GM19468 (cell line): ENCODE data around the gene FBXL14.

Experiments used
- ATAC-seq: cut with Tn5 transposase; IDR thresholded peaks from one replicate; pipeline ENCODE4 v1.9.1; 2021; ENCODE audit warnings: mild to moderate bottlenecking, moderate library complexity, moderate number of reproducible peaks; ENCODE audit not compliant: unreplicated experiment; ENCODE audit errors: extremely low read depth

The FBXL14 gene

DNA sequence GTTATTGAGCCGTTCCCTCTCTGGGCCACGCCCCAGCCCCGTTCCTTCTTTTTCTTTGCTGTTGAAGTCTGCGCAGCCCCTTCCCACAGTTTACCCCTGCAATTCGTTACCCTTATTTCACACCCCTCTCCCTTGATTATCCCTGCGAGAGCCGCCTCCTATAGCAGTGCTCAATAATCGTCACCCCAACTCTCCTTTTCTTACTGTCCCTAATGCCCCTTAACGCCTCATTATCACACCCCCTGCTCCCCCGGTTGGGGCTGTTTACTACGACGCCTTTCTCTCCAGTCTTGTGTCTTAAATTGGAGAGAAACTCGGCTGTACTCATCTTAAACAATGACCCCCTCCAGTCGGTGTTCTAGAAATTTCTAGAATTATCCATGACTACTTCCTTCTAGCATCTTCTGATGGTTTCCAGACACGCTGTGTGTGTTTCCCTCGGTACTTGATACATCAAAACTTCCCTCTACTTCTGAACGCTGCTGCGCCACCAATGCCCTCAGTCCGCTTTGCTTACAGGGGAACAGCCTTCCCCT, 713 bp upstream of the FBXL14 start:
- ATAC-seq = no peak

DNA sequence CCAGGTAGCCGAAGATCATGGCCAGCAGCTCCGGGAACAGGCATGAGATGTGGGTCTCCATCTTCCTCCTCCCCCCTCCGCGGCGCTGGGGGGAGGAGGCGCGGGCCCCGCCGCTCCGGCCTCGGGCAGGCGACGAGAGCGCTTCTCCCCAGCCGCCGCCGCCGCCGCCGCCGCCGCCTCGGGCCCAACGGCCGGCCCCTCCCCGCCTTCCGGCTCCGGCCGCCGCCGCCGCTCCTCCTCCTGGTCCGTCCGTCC, 448 bp downstream of the FBXL14 start:
- peak; percentile 42 for ATAC-seq

GRCh38 chr12:1593174-1594005, 991 bp downstream of the FBXL14 start:
- ATAC-seq = no peak

DNA sequence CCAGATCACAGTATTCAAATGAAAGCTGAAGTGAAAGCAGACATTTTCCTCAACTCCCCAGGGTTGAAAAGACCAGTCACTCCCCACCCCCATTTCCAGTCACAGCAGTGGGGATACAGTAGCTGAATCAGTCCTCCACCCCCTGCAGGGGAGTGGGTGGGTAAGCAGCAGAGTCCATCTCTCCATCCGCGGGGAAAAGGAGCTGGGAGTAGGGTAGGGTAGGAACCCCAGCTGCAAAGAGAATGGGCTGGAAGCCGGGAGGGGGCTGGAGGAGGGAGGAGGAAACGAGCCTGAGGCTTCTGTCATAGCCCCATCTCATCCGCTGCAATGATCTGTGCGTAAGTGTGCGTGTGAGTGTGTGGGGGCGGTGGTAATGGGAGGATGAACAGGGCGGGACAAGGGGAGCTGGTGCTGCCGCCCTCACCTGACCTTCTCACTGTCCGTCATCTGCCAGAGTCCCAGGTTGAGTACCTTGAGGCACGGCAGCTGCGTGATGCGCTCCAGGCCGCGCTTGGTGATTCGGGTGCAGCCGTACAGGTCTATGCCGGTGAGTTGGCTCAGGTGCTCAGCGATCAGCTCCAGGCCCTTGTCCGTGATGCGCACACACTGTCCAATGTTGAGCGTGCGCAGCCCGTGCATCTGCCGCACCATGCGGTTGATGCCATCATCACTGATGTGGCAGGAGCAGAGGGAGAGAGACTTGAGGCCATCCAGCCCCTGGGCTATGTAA, 1.8 kb downstream of the FBXL14 start:
- ATAC-seq = no peak

GRCh38 chr12:1591543-1591942, 2.8 kb downstream of the FBXL14 start:
- ATAC-seq = no peak

GRCh38 chr12:1591034-1591433, 3.3 kb downstream of the FBXL14 start:
- no peak for ATAC-seq

GRCh38 chr12:1590221-1590979, 4.0 kb downstream of the FBXL14 start:
- no peak for ATAC-seq

- no peak for ATAC-seq
Observed at GRCh38 chr12:1588575-1588947, 5.8 kb downstream of the FBXL14 start.

DNA sequence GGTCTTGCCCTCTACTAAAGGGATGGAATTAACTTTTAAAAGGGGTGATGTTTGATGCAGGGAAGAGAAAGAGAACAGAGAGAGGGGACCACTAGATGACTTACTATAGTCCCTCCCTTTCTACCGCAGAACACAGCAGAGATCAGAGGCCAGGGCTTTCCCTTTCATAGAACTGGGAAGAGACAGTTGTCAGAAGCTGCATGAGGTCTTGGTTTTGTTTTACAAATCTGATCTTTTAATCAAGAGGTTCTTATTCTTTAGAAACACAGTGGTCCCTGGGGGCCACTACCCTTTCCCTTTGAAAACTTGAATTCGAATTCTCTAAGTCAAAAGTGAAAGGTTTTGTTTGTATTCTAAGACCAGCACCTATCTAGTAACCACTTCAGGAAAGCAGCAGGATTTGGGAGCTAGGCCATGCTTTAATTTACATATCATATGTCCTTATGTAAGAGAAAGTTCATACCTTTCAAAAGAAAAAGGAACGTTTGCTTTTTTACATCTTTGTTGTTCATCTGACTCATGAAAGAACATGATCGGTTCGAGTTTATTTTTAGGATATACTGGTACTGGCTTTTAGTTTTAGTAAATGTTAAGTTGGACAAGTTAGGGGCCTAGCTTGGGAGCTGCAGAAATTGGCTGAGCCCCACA, 6.3 kb downstream of the FBXL14 start:
- no peak for ATAC-seq

DNA sequence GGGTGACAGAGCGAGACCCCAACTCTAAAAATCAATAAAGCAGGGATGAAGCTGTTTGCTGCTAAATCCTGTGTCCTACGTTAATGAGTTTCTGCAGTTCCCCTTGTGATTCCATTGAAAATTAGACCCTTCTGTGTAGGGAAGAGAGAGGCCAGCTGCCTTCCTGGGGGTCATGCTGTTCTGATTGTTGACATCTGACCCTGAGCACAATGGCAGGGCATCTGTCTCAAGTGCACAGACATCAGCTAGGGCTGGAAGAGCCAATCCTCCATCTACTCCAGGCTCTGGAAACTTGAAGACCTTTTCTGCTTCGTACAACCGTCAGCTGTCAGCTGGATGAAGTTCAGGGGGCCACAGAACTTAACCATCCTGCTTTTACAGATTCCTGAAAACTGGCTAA, 10.1 kb downstream of the FBXL14 start:
- no peak for ATAC-seq

GRCh38 chr12:1583421-1584078, 10.8 kb downstream of the FBXL14 start:
- peak; percentile 41 for ATAC-seq

DNA sequence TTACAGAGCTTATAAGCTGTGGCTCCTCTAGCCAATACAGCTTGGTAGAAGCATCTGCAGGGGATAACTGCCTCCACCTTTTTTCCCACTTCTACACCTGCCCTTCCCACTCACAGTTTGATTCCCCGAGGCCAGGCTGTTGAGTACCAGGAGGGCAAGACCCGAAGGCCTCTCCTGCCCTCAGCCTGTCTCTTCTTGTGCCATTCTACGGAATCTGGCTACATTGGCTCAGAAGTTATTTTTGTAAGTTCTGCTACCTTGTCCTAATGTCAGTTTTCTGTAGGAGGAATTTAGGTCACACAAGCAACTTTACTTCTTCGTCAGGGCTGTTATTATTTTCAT, 11.7 kb downstream of the FBXL14 start:
- no peak for ATAC-seq

GRCh38 chr12:1581973-1582708, 12.2 kb downstream of the FBXL14 start:
- ATAC-seq = no peak

DNA sequence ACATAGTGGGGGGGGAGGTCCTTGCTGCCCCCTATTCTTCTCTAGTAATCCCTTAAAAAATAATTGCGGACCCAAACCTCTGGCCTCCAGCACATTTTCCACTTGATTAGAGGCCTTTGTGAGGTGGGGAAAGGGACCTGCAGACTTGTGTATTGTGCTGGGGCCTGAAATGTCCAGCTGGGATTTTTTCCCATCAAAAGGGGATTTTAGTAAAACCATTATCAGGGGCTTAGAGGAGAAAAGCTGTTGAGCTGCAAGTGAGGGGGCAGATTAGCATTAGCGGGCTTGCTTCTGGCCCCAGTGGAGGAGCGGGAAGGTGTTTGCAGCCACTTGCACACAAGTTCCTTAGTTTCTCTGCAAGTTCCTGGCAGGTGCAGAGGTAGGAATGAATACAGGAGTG, 13.9 kb downstream of the FBXL14 start:
- ATAC-seq = no peak

DNA sequence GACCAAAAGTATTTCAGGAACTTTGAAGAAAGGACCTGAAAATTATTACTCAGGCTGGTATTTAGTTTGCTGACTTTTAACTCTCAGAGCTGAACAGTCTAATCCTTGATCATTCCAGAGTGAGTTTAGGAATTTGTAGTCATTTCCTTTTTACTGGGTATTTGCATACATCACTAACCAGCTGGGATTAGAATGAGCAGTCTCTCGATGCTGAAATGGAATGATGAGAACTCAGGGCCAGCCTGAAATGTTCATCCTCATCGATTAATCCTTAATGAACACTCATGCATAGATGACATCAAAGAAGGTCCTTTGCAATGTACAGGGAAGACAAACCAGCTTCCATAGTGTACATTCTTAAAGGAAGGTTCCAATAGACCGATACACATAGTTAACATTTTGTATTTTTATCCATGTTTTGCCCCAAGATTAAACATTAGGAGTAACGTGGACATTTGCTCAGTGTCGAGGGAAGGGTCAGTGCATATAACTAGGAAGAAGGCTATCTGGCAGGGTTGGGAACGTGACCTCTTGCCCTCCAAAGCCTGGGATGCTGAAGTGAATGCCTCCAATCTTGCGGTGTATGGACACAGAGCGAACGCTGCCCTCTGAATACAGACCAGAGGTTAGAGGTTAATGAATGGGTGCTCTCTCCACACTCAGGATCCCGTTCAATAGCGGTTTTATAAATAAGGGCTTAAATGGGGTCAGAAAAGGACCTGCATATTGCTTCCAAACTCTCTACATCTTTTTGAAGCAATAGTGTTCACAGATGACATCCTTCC, 14.5 kb downstream of the FBXL14 start:
- no peak for ATAC-seq

DNA sequence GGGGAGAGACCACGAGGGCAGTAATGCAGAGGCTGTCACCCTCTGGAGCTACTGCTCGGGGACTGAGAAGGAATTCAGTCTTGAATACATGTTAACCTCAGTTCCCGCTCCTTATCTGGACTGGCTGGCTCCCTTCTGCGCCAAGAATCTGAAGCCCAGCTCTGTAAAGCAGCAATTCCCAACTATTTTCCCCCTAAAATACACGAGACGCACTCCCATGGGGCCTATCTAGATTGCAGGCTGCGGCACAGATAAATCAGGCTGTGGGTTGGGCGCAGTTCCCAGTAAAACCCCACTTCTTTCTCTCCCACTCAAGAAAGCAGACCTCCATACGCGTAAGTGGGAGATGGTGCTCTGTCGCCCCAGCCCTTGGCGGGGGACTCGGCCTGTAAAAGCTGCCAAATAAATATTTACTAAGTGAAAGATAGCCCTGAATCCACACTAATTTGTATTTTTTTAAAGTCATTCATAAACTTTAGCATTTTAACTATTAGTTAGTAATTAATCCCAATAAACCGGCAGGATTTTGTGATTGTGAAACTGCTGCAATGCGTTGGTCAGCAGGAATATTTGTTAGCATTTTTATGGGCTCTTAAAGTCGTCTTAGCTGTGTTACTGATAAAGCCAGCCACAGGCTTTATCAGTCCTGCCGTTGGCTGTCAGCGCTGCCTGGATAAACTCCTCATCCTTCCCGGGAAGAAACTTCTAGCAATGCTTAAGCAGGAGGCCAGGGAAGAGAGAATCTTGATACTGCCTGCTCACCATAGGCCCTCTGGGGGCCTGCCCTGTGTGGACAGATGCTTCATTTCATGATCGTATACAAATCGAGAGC, 17.8 kb downstream of the FBXL14 start:
- no peak for ATAC-seq

DNA sequence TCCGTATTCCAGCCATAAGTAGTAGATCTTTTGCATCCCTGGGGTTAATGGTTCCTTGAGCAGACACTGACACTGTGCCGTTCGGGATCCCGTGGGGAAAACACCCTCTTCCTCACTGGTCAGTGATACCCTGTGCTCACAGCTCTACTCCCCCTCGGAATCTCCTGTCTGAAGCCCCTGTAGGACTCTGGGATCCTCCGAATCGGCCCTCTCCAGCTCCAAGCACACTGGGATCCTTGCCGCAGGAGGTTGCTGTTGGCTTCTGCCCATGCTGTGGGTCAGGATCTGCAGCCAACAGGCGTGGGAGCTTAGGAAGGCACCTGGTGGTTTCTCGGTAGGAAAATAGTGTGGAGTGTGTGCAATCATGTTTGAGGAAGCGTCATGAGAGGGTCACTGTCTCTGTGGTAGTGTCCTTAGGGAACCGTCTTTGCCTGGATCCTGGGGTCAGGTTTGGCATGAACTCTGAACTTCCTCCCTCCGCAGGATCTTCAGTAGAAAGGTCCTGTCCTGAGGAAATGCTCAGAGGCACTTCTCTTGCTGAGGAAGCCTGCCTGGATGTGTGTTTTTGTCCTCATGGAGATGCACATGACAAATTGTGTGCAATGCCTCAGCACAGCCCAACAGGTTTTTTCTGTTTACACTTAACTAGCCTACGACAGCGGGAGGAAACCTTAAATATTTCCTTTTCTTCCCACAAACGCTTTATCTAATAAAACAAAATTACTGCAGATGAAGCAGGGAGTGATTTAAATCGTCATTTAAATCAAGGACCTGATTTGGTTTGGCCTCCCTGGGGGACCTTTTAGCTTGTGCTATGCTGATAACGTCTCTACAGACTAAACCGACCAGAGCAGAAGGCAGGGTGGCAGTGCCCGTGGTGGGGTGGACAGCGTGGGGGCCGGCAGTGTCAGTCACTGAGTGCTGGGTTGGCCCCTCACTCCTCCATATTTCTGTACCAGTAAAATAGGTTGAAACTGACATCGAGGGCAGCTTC, 18.7 kb downstream of the FBXL14 start:
- no peak for ATAC-seq
